ENCODE data around the gene NSA2.
"Not testable (repeated sequence)": the region's sequence is repeated elsewhere in the genome, so short reads cannot be mapped to it uniquely, and the experiment has no call there.

DNA sequence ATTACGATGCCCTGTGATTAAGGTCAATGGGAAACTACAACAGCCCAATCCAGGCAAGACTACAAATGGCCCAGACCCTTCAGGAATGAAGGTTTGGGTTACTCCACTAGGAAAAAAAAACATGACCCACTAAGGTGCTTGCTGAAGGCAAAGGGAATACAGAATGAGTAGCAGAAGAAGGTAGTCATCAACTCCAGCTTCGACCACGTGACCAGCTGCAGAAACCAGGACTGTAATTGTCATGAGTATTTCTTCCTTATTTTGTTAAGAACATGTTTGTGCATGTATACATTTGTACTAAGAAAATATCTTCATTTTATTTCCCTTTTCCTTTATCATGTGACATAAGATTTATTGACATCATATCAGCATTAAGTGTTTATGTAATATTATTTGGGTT lies 24.6 kb downstream of the NSA2 start:
- TF ChIP-seq, protein P1, sequence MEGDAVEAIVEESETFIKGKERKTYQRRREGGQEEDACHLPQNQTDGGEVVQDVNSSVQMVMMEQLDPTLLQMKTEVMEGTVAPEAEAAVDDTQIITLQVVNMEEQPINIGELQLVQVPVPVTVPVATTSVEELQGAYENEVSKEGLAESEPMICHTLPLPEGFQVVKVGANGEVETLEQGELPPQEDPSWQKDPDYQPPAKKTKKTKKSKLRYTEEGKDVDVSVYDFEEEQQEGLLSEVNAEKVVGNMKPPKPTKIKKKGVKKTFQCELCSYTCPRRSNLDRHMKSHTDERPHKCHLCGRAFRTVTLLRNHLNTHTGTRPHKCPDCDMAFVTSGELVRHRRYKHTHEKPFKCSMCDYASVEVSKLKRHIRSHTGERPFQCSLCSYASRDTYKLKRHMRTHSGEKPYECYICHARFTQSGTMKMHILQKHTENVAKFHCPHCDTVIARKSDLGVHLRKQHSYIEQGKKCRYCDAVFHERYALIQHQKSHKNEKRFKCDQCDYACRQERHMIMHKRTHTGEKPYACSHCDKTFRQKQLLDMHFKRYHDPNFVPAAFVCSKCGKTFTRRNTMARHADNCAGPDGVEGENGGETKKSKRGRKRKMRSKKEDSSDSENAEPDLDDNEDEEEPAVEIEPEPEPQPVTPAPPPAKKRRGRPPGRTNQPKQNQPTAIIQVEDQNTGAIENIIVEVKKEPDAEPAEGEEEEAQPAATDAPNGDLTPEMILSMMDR (IDR thresholded peaks at IDR 0.05) = not testable (repeated sequence)
- TF ChIP-seq FOXJ3 (CRISPR knock-in tag; IDR thresholded peaks at IDR 0.05; ENCODE audit: borderline replicate concordance); FOXK1 (CRISPR knock-in tag; IDR thresholded peaks at IDR 0.05): not testable (repeated sequence)

Measured in WTC11 (cell line).